HCT116 (cell line): ENCODE data around the gene CYB5RL. TPM values are rescaled to one million over a fixed set of nuclear protein-coding genes. Genes with fewer than 3 reads are reported as not detected.

ENCODE experiments used
- ATAC-seq: fragments of 200-7000 bp; cut with Tn5 transposase; 2 replicates; pipeline ENCODE4 v1.9.1; 2020; ENCODE audit warnings: mild to moderate bottlenecking, moderate library complexity
- BruUV-seq: library from RNA; stranded (reverse); fragments of 400-500 nt; replicated peaks from 2 replicates; lab custom pipeline; 2021; lab: Mats Ljungman, UMichigan
- CTCF ChIA-PET: fragments of 300-600 bp; sonication (Branson Sonifier 250); formaldehyde crosslinking; loops from one replicate; lab custom pipeline; 2021; ENCODE audit warnings: antibody characterized with exemption; lab: Charles Lee
- POLR2A ChIA-PET: fragments of 300-600, 350-600 bp; sonication (Branson Sonifier 250); formaldehyde crosslinking; loops from one replicate; lab custom pipeline; 2021; ENCODE audit warnings: antibody characterized with exemption; lab: Charles Lee
- RAD21 ChIA-PET, 2 experiments: fragments of 300-600 bp; sonication (Branson Sonifier 250); formaldehyde crosslinking; loops; one replicate each; lab custom pipeline; 2023; ENCODE audit warnings: low total read pairs in 2 of 2; ENCODE audit not compliant: uncharacterized antibody in 2 of 2, unreplicated experiment in 2 of 2, low non-redundant PET in 1 of 2; lab: Charles Lee
- DNase-seq: peaks from one replicate; pipeline ENCODE4 v3.0.0-alpha.2; 2010; ENCODE audit warnings: low read depth, low spot score
- H2AFZ ChIP-seq: fragments of 200-600 bp; shearing (Covaris generic), sonication (generic); 2 replicates; pipeline ENCODE4 v1.6.1; 2017; ENCODE audit warnings: low read depth, mixed run types, mixed read lengths, antibody characterized with exemption, low read length; ENCODE audit not compliant: poor library complexity, severe bottlenecking
- H3K27ac ChIP-seq: 2 replicates; pipeline ENCODE4 v1.5.1; 2012; ENCODE audit warnings: low read depth, low read length
- H3K27me3 ChIP-seq: fragments of 200-600 bp; sonication (generic); 2 replicates; pipeline ENCODE4 v1.6.1; 2016; ENCODE audit warnings: mixed run types, low read length, mixed read lengths; ENCODE audit not compliant: insufficient read depth
- H3K36me3 ChIP-seq, 2 experiments: fragments of 200-500 bp in 1 of 2; fragments of 200-600 bp in 1 of 2; sonication (Bioruptor generic) in 1 of 2; sonication (generic) in 1 of 2; 2 replicates each; pipeline versions ENCODE4 v1.5.1 to v1.6.1; 2014 to 2016; ENCODE audit warnings: low read length in 2 of 2, inconsistent platforms in 1 of 2, mixed read lengths in 1 of 2, mixed run types in 1 of 2; ENCODE audit not compliant: insufficient read depth in 2 of 2, control insufficient read depth in 1 of 2
- H3K4me1 ChIP-seq, 2 experiments: fragments of 200-600 bp in 1 of 2; sonication (generic) in 1 of 2; 2 replicates each; pipeline versions ENCODE4 v1.5.1 to v1.6.1; 2012 to 2017; ENCODE audit warnings: low read length in 2 of 2, inconsistent platforms in 1 of 2, mild to moderate bottlenecking in 1 of 2, mixed read lengths in 1 of 2, mixed run types in 1 of 2, moderate library complexity in 1 of 2; ENCODE audit not compliant: insufficient read depth in 2 of 2, control insufficient read depth in 1 of 2
- H3K4me2 ChIP-seq: fragments of 200-600 bp; sonication (generic); 2 replicates; pipeline ENCODE4 v1.6.1; 2017; ENCODE audit warnings: mixed run types, low read length, mixed read lengths
- H3K4me3 ChIP-seq, 2 experiments: fragments of 200-600 bp in 1 of 2; sonication (generic) in 1 of 2; replicated peaks in 1 of 2; 2 replicates each; pipeline ENCODE4 v1.5.1; 2011 to 2016; ENCODE audit warnings: low read length in 2 of 2, control low read depth in 1 of 2, low read depth in 1 of 2, mild to moderate bottlenecking in 1 of 2, mixed read lengths in 1 of 2, mixed run types in 1 of 2
- H3K79me2 ChIP-seq: fragments of 200-600 bp; sonication (generic); 2 replicates; pipeline ENCODE4 v1.6.1; 2017; ENCODE audit warnings: mild to moderate bottlenecking, mixed run types, low read length, moderate library complexity, mixed read lengths; ENCODE audit not compliant: insufficient read depth
- H3K9ac ChIP-seq: fragments of 200-600 bp; sonication (generic); 2 replicates; pipeline ENCODE4 v1.6.1; 2016; ENCODE audit warnings: low read length, mixed read lengths
- H3K9me2 ChIP-seq: fragments of 200-600 bp; sonication (generic), shearing (Covaris generic); 2 replicates; pipeline ENCODE4 v1.6.1; 2017; ENCODE audit warnings: mixed run types, mild to moderate bottlenecking, moderate library complexity; ENCODE audit not compliant: insufficient read depth
- H3K9me3 ChIP-seq, 2 experiments: fragments of 200-500 bp in 1 of 2; fragments of 200-600 bp in 1 of 2; sonication (Bioruptor generic) in 1 of 2; sonication (generic) in 1 of 2; 2 replicates each; pipeline ENCODE4 v1.6.1; 2014 to 2017; ENCODE audit warnings: low read length in 2 of 2, mixed read lengths in 2 of 2, inconsistent platforms in 1 of 2, low read depth in 1 of 2, mild to moderate bottlenecking in 1 of 2, mixed run types in 1 of 2, moderate library complexity in 1 of 2; ENCODE audit not compliant: control insufficient read depth in 1 of 2, insufficient read depth in 1 of 2
- H4K20me1 ChIP-seq: fragments of 200-600 bp; sonication (generic), shearing (Covaris generic); 2 replicates; pipeline ENCODE4 v1.6.1; 2017; ENCODE audit warnings: mixed run types, mild to moderate bottlenecking, moderate library complexity; ENCODE audit not compliant: insufficient read depth
- CBX3 ChIP-seq: IDR thresholded peaks from 2 replicates; pipeline ENCODE4 v1.6.1; 2012; ENCODE audit warnings: low read depth
- EGR1 ChIP-seq: IDR thresholded peaks from 2 replicates; pipeline ENCODE4 v1.6.1; 2012; ENCODE audit warnings: low read depth
- ELF1 ChIP-seq: IDR thresholded peaks from 2 replicates; pipeline ENCODE4 v1.6.1; 2012; ENCODE audit warnings: low read depth, borderline replicate concordance
- EZH2 ChIP-seq: fragments of 200-600 bp; sonication (generic); IDR thresholded peaks from 2 replicates; pipeline ENCODE4 v1.6.1; 2017; ENCODE audit warnings: antibody characterized with exemption, mixed run types
- EZH2phosphoT487 ChIP-seq: fragments of 200-600 bp; IDR thresholded peaks from 2 replicates; pipeline ENCODE4 v1.6.1; 2018; ENCODE audit warnings: antibody characterized with exemption, borderline replicate concordance
- MAX ChIP-seq: IDR thresholded peaks from 2 replicates; pipeline ENCODE4 v1.6.1; 2012
- RAD21 ChIP-seq: IDR thresholded peaks from 2 replicates; pipeline ENCODE4 v1.6.1; 2012; ENCODE audit warnings: low read depth, mild to moderate bottlenecking
- REST ChIP-seq: IDR thresholded peaks from 2 replicates; pipeline ENCODE4 v1.6.1; 2012; ENCODE audit warnings: low read depth
- SIN3A ChIP-seq: IDR thresholded peaks from 2 replicates; pipeline ENCODE4 v1.6.1; 2012; ENCODE audit warnings: low read depth
- SP1 ChIP-seq: IDR thresholded peaks from 2 replicates; pipeline ENCODE4 v1.6.1; 2012; ENCODE audit warnings: low read depth
- SRF ChIP-seq: IDR thresholded peaks from 2 replicates; pipeline ENCODE4 v1.6.1; 2012; ENCODE audit warnings: low read depth
- YY1 ChIP-seq: IDR thresholded peaks from 2 replicates; pipeline ENCODE4 v1.6.1; 2011; ENCODE audit warnings: low read length, low read depth, moderate library complexity, mild to moderate bottlenecking; ENCODE audit not compliant: insufficient replicate concordance; ENCODE audit errors: extremely low read depth
- ZBTB33 ChIP-seq: IDR thresholded peaks from 2 replicates; pipeline ENCODE4 v1.6.1; 2011; ENCODE audit warnings: mild to moderate bottlenecking, low read length, moderate library complexity; ENCODE audit not compliant: insufficient replicate concordance; ENCODE audit errors: extremely low read depth
- ZFX ChIP-seq: fragments of 450-650 bp; IDR thresholded peaks from 2 replicates; pipeline ENCODE4 v1.6.1; 2017
- intact Hi-C: fragments of 100-400 bp; cut with micrococcal nuclease; formaldehyde crosslinking; loops from 2 replicates; pipeline ENCODE4 v1.10.0; 2022
- total RNA-seq: library from RNA; stranded (reverse); gene quantifications from one replicate; pipeline ENCODE4 v1.2.1, GENCODE V29; 2021; ENCODE audit not compliant: unreplicated experiment

CYB5RL gene
- total RNA-seq, 1 experiment from 2014 or later: 11.7 TPM

GRCh38 chr1:54223441-54224202, 23.8 kb upstream of the CYB5RL start:
- CTCF ChIA-PET: no interaction called here
- no TSS peak for BruUV-seq

GRCh38 chr1:54222711-54223110, 22.9 kb upstream of the CYB5RL start:
- Histone ChIP-seq H3K27ac (no peak overlapping the region), H2AFZ (no peak overlapping the region), H4K20me1 (no peaks in the 10 kb centered on the region), H3K9me3 (no peaks in the 10 kb centered on the region), H3K4me3 (no peak overlapping the region), H3K79me2 (no peaks in the 10 kb centered on the region), H3K9me2 (no peaks in the 10 kb centered on the region), H3K36me3 (peaks cover 8 to 16% of the 10 kb centered on the region in 2 experiments; a peak in 3 of 4 replicates), H3K9ac (no peak overlapping the region), H3K4me1 (peaks cover 11 to 13% of the 10 kb centered on the region in 2 experiments), H3K4me2 (no peak overlapping the region), H3K27me3 (no peaks in the 10 kb centered on the region)
- intact Hi-C loops: no loop called here
- no peak for DNase-seq
- POLR2A ChIA-PET: no interaction called here
- CTCF ChIA-PET: no interaction called here
- TF ChIP-seq EZH2phosphoT487: no peak
- no peak for TF ChIP-seq SRF
- no peak for TF ChIP-seq EGR1
- TF ChIP-seq RAD21: no peak
- no peak for TF ChIP-seq ELF1
- no peak for TF ChIP-seq SP1
- no peak for TF ChIP-seq REST
- TF ChIP-seq ZFX: no peak
- no peak for TF ChIP-seq MAX
- no peak for TF ChIP-seq ZBTB33
- no peak for TF ChIP-seq CBX3
- no TSS peak for BruUV-seq
- ATAC-seq: no peak
- RAD21 ChIA-PET: no interaction called here

More at GRCh38 chr1:54223441-54224202, 23.8 kb upstream of the CYB5RL start:
- RAD21 ChIA-PET: no interaction called here
- DNase-seq: no peak
- Histone ChIP-seq H3K79me2 (no peaks in the 10 kb centered on the region), H2AFZ (no peak overlapping the region)
- TF ChIP-seq SIN3A (no peak), MAX (no peak), EZH2 (no peak), YY1 (no peak), EGR1 (no peak)
- TF ChIP-seq, all 23 proteins: peak for 0
- no peak for ATAC-seq
- H3K4me3 ChIP-seq: no peak overlapping the region
- H3K9me2 ChIP-seq: no peaks in the 10 kb centered on the region
- H3K4me1 ChIP-seq: peaks cover 13 to 21% of the 10 kb centered on the region in 2 experiments
- no peaks in the 10 kb centered on the region for H3K9me3 ChIP-seq
- no peaks in the 10 kb centered on the region for H4K20me1 ChIP-seq
- H3K9ac ChIP-seq: no peak overlapping the region
- intact Hi-C loops: no loop called here
- no peak overlapping the region for H3K4me2 ChIP-seq
- no peaks in the 10 kb centered on the region for H3K27me3 ChIP-seq
- H3K27ac ChIP-seq: no peak overlapping the region
- H3K36me3 ChIP-seq: peaks cover 5 to 8% of the 10 kb centered on the region in 2 experiments; a peak in 3 of 4 replicates
- POLR2A ChIA-PET: no interaction called here
